ENCODE measurements around the gene C17orf75.

DNA sequence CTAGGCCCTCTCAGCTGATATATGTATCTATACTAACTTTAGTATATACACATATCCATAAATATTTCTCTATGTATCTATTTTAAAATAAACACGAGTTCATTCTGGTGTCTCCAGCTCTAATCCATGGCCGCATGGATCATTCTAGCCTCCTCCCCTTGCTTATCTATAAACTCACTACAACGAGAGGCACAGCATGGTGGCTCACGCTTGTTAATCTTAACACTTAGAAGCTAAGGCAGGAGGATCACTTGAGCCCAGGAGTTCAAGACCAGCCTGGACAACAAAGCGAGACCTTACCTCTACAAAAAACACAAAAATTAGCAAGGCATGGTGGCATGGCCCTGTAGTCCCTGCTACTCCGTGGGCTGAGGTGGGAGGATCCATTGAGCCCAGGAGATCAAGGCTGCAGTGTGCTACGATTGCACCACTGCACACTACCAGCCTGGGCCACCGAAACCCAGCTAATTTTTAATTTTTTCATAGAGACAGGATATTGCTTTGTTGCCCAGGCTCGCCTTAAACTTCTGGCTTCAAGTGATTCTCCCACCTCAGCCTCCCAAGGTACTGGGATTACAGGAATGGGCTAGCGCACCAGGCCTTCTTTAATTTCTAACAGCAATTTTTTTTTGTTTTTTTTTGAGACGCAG is 4.1 kb upstream of the C17orf75 start:
- TF ChIP-seq, protein P1, sequence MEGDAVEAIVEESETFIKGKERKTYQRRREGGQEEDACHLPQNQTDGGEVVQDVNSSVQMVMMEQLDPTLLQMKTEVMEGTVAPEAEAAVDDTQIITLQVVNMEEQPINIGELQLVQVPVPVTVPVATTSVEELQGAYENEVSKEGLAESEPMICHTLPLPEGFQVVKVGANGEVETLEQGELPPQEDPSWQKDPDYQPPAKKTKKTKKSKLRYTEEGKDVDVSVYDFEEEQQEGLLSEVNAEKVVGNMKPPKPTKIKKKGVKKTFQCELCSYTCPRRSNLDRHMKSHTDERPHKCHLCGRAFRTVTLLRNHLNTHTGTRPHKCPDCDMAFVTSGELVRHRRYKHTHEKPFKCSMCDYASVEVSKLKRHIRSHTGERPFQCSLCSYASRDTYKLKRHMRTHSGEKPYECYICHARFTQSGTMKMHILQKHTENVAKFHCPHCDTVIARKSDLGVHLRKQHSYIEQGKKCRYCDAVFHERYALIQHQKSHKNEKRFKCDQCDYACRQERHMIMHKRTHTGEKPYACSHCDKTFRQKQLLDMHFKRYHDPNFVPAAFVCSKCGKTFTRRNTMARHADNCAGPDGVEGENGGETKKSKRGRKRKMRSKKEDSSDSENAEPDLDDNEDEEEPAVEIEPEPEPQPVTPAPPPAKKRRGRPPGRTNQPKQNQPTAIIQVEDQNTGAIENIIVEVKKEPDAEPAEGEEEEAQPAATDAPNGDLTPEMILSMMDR (IDR thresholded peaks at IDR 0.05), result no peak
- TF ChIP-seq POLR2A (IDR thresholded peaks at IDR 0.05), result no peak
